HG02852 (cell line): ENCODE results near the gene ATXN2.
A peak's percentile ranks its signal among the peaks of the same experiment; 100 is the strongest.

Experiments
- ATAC-seq: cut with Tn5 transposase; IDR thresholded peaks from one replicate; pipeline ENCODE4 v1.9.1; 2021; ENCODE audit warnings: mild to moderate bottlenecking, moderate library complexity; ENCODE audit not compliant: unreplicated experiment

The ATXN2 gene

GRCh38 chr12:111453071-111453989, 145.8 kb downstream of the ATXN2 start:
- ATAC-seq, result no peak

- no peak for ATAC-seq
These were observed 147.4 kb downstream of the ATXN2 start for GRCh38 chr12:111451649-111452129.

- no peak for ATAC-seq
These were observed 147.9 kb downstream of the ATXN2 start for GRCh38 chr12:111451232-111451631.

GRCh38 chr12:111450676-111451075, 148.4 kb downstream of the ATXN2 start:
- ATAC-seq, result no peak

GRCh38 chr12:111448846-111449790, 150.0 kb downstream of the ATXN2 start:
- ATAC-seq, result no peak

- ATAC-seq, result no peak
These were observed 150.8 kb downstream of the ATXN2 start for GRCh38 chr12:111448266-111448830.

GRCh38 chr12:111447571-111448265, 151.4 kb downstream of the ATXN2 start:
- ATAC-seq, result no peak

- no peak for ATAC-seq
These were observed 152.2 kb downstream of the ATXN2 start for GRCh38 chr12:111446631-111447570.

- no peak for ATAC-seq
These were observed 153.2 kb downstream of the ATXN2 start for GRCh38 chr12:111445726-111446581.

GRCh38 chr12:111444925-111445725, 154.0 kb downstream of the ATXN2 start:
- peak; percentile 83 for ATAC-seq

GRCh38 chr12:111444314-111444924, 154.7 kb downstream of the ATXN2 start:
- ATAC-seq, result peak; percentile 46

GRCh38 chr12:111443586-111443985, 155.5 kb downstream of the ATXN2 start:
- no peak for ATAC-seq

GRCh38 chr12:111443086-111443485, 156.0 kb downstream of the ATXN2 start:
- ATAC-seq, result no peak

- ATAC-seq, result no peak
These were observed 156.6 kb downstream of the ATXN2 start for GRCh38 chr12:111442301-111443045.

GRCh38 chr12:111441107-111441928, 157.8 kb downstream of the ATXN2 start:
- no peak for ATAC-seq

- ATAC-seq, result no peak
These were observed 158.5 kb downstream of the ATXN2 start for GRCh38 chr12:111440631-111441030.
